ENCODE results near the gene TTBK1.

The TTBK1 gene

DNA sequence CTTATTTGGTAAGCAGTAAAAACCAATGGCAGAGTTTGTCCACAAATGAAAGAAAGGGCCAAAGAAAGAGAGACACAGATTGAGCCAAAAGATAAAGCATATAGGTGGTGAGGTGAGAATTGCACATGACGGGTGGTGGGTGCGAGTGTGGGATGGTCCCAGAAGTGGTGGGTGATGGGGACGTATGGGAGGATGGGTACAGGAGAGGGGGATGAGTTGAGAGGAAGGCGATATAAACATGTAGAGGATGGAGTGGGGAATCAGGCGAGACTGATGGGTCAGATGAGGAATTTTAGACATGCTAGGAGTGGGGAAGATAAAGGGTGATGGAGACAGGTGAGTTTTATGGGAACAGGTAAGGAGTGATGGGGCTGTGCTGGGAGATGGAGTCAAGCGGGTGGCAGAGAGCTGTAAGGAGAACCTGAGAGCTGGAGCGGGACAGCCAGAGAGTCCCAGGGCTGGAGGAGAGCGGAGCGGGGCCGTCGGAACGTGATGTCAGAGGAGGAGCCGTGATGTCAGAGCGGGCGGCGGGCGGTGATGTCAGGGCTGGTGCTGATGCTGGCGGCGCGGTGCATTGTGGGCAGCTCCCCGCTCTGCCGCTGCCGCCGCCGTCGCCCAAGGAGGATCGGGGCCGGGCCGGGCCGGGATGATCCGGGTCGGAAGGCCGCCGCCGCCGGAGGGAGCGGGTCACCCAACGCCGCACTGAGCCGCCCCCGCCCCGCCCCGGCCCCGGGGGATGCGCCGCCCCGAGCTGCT is at the start of gene TTBK1:
TSS of gene TTBK1 (plus strand) at position 574 of the 756 bp plus-strand sequence. CDS start 3,180 bp downstream, outside the sequence.
- DNase-seq (ENCODE audit: low spot score): no peak

DNA sequence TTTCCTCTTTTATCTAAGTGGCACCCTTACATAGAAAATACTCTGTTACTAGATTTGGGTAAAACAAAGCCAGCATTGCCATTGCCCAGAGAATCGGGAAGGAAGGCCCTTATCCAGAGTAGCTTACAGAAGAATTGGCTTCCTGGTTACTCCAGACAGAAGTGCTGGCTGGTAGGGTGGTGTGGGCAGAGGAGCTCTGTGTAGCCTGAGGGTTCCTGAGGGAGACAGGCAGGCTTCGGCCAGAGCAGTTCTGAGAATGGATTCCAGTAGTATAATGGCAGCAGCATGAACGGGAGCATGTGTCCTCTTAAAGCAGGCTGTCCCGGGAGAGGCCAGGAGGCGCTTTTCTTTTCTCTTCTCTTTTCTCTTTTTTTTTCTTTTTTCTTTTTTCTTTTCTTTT is 49.4 kb upstream of the TTBK1 start:
- no peak for DNase-seq (ENCODE audit: low spot score)

- DNase-seq (ENCODE audit: low spot score): no peak
Measured at GRCh38 chr6:43196337-43196736, 46.9 kb upstream of the TTBK1 start.

- no peak for DNase-seq (ENCODE audit: low spot score)
Measured at GRCh38 chr6:43199912-43200311, 43.4 kb upstream of the TTBK1 start.

DNA sequence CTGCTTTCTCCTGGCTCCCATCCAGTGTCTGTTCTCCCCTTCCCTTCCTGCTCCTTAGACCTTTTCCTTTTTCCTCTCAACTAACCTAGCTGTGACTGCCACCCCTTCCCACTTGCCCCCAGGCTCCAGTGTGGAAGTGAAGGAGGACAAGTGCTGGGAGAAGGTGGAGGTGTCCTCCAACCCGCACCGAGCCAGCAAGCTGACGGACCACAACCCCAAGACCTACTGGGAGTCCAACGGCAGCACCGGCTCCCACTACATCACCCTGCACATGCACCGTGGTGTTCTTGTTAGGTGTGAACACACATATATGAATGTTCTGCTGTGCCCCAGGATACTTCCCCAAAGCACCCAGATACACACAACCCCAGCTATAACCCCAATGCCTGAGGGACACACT is 42.7 kb upstream of the TTBK1 start:
- no peak for DNase-seq (ENCODE audit: low spot score)

GRCh38 chr6:43202451-43202850 is 40.8 kb upstream of the TTBK1 start:
- no peak for DNase-seq (ENCODE audit: low spot score)

GRCh38 chr6:43203029-43203717 is 40.1 kb upstream of the TTBK1 start:
- DNase-seq (ENCODE audit: low spot score): no peak

- DNase-seq (ENCODE audit: low spot score): no peak
Measured at GRCh38 chr6:43203718-43204095, 39.6 kb upstream of the TTBK1 start.

GRCh38 chr6:43204271-43205105 is 38.8 kb upstream of the TTBK1 start:
- no peak for DNase-seq (ENCODE audit: low spot score)

DNA sequence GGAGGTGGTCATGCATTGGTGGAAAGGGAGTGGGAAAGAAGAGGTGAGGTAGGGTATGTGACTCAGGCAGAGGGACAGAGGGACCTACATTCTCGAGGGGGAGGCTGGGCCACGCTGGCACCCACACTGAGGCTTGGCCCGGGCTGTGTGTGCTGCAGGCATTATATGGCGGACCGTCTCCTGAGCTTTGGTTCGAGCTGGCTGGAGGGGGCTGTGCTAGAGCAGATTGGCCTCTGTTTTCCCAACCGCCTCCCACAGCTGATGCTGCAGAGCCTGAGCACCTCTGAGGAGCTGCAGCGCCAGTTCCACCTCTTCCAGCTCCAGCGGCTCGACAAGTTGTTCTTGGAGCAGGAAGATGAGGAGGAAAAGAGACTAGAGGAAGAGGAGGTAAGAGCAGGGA is 37.4 kb upstream of the TTBK1 start:
- DNase-seq (ENCODE audit: low spot score): no peak

DNA sequence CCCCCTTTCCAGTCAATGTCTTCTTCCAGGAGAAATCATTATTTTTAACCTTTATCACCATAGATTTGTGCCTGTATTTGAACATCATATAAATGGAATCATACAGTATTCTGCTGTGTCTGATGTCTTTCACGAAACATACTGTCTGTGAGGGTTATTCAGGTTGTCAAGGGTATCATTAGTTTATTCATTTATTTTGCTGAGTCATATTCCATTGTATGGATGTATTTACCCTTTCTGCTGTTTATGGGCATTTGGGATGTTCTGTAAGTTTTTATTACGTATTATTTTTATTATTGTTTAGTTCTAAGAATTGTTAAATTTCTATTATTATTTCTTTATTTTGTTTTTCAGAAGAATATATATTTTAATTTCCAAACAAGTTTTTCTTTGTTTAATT is 36.0 kb upstream of the TTBK1 start:
- no peak for DNase-seq (ENCODE audit: low spot score)

DNA sequence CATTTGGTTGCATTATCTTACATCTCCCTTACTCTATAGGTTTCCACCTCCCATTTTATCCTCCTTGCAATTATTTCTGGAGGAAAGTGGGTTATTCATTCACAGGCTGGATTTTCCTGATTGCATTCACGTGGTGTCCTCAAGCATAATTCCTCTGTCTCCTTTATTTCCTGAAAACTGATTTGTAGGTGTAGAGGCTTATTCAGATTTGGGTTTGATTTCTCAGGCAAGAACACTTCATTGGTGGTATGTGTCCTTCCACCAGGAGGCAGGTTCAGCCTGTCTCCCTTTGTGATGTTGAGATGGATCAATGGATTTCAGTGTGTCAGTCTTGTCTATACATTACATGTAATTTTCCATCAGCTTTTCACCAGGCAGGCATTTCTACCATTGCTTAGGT is 31.3 kb upstream of the TTBK1 start:
- no peak for DNase-seq (ENCODE audit: low spot score)

DNA sequence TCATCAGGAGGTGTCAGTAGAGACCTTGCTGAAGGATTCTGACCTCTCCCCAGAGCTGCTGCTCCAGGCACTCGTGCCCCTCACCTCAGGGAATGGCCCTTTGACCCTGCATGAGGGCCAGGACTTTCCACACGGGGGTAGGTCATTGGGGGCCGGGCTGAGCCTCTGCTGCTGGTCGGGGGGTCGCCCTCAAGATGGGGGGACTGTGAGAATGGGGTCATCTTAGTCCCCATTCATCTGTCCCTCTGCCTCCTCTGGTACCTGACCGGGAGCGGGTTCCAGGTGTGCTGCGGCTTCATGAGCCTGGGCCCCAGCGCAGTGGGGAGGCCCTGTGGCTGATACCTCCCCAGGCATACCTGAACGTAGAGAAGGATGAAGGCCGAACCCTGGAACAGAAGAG is 29.9 kb upstream of the TTBK1 start:
- DNase-seq (ENCODE audit: low spot score): no peak

- DNase-seq (ENCODE audit: low spot score): no peak
Measured at GRCh38 chr6:43215066-43215465, 28.2 kb upstream of the TTBK1 start.

- DNase-seq (ENCODE audit: low spot score): no peak
Measured at GRCh38 chr6:43216200-43216599, 27.1 kb upstream of the TTBK1 start.

- no peak for DNase-seq (ENCODE audit: low spot score)
Measured at GRCh38 chr6:43217351-43217750, 25.9 kb upstream of the TTBK1 start.

DNA sequence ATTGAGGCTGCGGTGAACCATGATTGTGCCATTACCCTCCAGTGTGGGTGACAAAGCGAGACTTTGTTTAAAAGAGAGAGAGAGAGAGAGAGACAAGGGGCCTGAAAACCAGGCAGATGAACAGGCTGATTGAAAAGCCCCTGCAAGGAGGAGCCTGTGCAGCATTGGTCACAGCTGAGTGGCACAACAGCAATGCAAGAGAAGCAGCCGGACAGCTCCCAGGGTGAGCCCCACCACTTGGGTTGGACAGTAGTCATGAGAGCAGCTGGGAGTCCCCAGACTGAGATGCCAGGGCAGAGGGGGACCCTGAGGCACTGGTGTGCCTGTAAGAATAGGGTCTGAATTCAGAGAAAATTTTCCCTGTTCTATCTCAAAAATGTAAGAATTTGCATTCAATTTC is 24.2 kb upstream of the TTBK1 start:
- no peak for DNase-seq (ENCODE audit: low spot score)

GRCh38 chr6:43219814-43220213 is 23.5 kb upstream of the TTBK1 start:
- no peak for DNase-seq (ENCODE audit: low spot score)

DNA sequence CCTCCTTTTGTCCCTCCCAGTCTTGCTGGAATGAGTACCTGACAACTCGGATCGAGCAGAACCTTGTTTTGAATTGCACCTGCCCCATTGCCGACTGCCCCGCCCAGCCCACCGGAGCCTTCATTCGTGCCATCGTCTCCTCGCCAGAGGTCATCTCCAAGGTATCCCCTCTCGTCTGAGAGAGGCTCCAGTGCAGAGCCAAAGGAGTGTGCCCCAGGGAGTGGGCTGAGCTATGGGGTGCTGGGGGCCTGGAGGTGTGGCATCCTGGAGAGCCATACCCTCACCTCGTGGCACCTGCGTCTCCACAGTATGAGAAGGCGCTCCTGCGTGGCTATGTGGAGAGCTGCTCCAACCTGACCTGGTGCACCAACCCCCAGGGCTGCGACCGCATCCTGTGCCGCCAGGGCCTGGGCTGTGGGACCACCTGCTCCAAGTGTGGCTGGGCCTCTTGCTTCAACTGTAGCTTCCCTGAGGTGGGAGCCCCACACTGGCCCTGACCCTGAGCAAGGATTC is 22.8 kb upstream of the TTBK1 start:
- DNase-seq (ENCODE audit: low spot score): no peak

- no peak for DNase-seq (ENCODE audit: low spot score)
Measured at GRCh38 chr6:43221046-43221972, 22.0 kb upstream of the TTBK1 start.

DNA sequence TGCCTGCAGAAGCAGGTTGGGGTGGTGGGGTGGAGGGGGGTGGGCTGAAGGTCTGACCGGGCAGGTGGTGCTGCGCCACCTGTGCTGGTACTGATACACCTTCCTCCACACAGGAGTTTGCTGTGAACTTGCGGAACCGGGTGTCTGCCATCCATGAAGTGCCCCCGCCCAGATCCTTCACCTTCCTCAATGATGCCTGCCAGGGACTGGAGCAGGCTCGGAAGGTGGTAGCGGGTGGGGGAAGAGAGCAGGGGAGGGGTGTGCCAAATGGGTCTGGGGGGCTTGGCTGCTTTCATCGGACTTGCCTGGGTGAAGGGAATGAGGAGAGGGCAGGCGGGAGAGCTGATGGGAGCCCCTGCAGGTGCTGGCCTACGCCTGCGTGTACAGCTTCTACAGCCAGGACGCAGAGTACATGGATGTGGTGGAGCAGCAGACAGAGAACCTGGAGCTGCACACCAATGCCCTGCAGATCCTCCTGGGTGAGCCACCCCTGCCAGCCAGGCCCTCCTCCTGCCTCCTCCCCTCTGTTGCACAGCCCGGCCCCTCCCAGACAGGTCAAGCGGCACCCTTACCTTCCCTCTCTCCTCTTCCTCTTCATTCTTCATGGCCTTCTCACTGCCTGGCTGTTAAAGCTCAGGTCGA is 20.7 kb upstream of the TTBK1 start:
- no peak for DNase-seq (ENCODE audit: low spot score)

Measured in NAMALWA (cell line).